Measurements from ENCODE around the gene SNTG2. TPM values are rescaled to one million over a fixed set of nuclear protein-coding genes. Genes with fewer than 3 reads are reported as not detected.

SNTG2 gene
- total and polyA plus RNA-seq, 2 donors (not counting 1 experiment from before 2014, with no cell fraction given): 0.06 TPM; not detected in 1

GRCh38 chr2:904246-905024 lies 46.2 kb upstream of the SNTG2 start:
- no peaks in the 10 kb centered on the region for H3K9me3 ChIP-seq (ENCODE audit: control insufficient read depth, insufficient read depth, low read depth, low read length)
- H3K27ac ChIP-seq (ENCODE audit: insufficient read depth, low read length): no peak overlapping the region
- no peak overlapping the region for H2AFZ ChIP-seq (ENCODE audit: low read length)
- no peaks in the 10 kb centered on the region for H4K20me1 ChIP-seq (ENCODE audit: control insufficient read depth, extremely low read depth, insufficient read depth, low read length)
- H3K36me3 ChIP-seq (ENCODE audit: control insufficient read depth, insufficient read depth, low read length): no peaks in the 10 kb centered on the region
- H3K79me2 ChIP-seq (ENCODE audit: control insufficient read depth, insufficient read depth, low read length): no peaks in the 10 kb centered on the region
- no peaks in the 10 kb centered on the region for H3K27me3 ChIP-seq (ENCODE audit: control insufficient read depth, insufficient read depth, low read length)
- H3K4me1 ChIP-seq (ENCODE audit: control insufficient read depth, extremely low read depth, insufficient read depth, low read length): no peaks in the 10 kb centered on the region
- H3K9ac ChIP-seq (ENCODE audit: insufficient read depth, low read length): no peak overlapping the region
- no peak overlapping the region for H3K4me3 ChIP-seq (replicated peaks in 1 of 4; ENCODE audit: control extremely low read depth in 1 of 4, insufficient read depth in 1 of 4, low read depth in 3 of 4, low read length in 4 of 4)
- no peak overlapping the region for H3K4me2 ChIP-seq (ENCODE audit: extremely low read depth, insufficient read depth, low read length)
- DNase-seq (ENCODE audit: low read depth in 2 of 2): no peak
- no peak for TF ChIP-seq EZH2 (IDR thresholded peaks at IDR 0.05; ENCODE audit: low read length, missing control alignments)
- TF ChIP-seq, protein P1, sequence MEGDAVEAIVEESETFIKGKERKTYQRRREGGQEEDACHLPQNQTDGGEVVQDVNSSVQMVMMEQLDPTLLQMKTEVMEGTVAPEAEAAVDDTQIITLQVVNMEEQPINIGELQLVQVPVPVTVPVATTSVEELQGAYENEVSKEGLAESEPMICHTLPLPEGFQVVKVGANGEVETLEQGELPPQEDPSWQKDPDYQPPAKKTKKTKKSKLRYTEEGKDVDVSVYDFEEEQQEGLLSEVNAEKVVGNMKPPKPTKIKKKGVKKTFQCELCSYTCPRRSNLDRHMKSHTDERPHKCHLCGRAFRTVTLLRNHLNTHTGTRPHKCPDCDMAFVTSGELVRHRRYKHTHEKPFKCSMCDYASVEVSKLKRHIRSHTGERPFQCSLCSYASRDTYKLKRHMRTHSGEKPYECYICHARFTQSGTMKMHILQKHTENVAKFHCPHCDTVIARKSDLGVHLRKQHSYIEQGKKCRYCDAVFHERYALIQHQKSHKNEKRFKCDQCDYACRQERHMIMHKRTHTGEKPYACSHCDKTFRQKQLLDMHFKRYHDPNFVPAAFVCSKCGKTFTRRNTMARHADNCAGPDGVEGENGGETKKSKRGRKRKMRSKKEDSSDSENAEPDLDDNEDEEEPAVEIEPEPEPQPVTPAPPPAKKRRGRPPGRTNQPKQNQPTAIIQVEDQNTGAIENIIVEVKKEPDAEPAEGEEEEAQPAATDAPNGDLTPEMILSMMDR (conservative IDR thresholded peaks at IDR 0.05 in 1 of 2, IDR thresholded peaks at IDR 0.05 in 1 of 2; ENCODE audit: low read depth in 1 of 2, low read length in 2 of 2): no peak

DNA sequence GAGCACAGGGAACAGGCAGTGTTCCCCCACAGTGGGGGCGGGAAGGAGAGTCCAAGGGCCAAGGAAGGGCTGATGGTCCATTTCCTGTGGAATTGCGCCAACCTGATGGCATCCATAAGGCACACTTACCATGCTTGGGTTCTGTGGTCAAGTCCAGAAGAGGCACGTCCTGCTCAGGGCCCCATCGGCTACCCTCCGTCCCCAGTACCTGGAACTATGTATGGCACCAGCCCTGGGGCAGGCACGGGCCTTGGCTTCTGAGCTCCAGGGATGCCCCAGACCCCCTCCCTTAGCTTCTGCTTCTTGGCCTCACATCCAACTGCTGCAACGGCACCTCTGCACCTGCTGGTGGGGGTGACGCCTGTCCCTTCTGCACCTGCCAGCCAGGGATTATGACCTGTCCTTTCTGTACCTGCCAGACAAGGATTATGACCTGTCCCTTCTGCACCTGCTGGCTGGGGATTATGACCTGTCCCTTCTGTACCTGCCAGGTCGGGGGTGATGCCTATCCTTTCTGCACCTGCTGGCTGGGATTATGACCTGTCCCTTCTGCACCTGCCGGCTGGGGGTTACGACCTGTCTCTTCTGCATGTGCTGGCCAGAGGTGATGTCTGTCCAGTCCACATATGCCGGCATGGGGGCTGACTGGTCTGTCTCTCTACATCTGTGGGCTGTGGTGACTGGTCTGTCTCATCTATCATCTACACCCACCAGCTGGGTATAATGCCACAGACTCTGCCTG lies 45.4 kb upstream of the SNTG2 start:
- no peaks in the 10 kb centered on the region for H3K27me3 ChIP-seq (ENCODE audit: control insufficient read depth, insufficient read depth, low read length)
- H4K20me1 ChIP-seq (ENCODE audit: control insufficient read depth, extremely low read depth, insufficient read depth, low read length): no peaks in the 10 kb centered on the region
- no peak overlapping the region for H3K4me3 ChIP-seq (replicated peaks in 1 of 4; ENCODE audit: control extremely low read depth in 1 of 4, insufficient read depth in 1 of 4, low read depth in 3 of 4, low read length in 4 of 4)
- H3K27ac ChIP-seq (ENCODE audit: insufficient read depth, low read length): no peak overlapping the region
- H3K9me3 ChIP-seq (ENCODE audit: control insufficient read depth, insufficient read depth, low read depth, low read length): no peaks in the 10 kb centered on the region
- no peak for DNase-seq (ENCODE audit: low read depth in 2 of 2)
- no peak overlapping the region for H2AFZ ChIP-seq (ENCODE audit: low read length)
- H3K4me1 ChIP-seq (ENCODE audit: control insufficient read depth, extremely low read depth, insufficient read depth, low read length): no peaks in the 10 kb centered on the region
- H3K9ac ChIP-seq (ENCODE audit: insufficient read depth, low read length): no peak overlapping the region
- no peaks in the 10 kb centered on the region for H3K36me3 ChIP-seq (ENCODE audit: control insufficient read depth, insufficient read depth, low read length)
- H3K4me2 ChIP-seq (ENCODE audit: extremely low read depth, insufficient read depth, low read length): no peak overlapping the region
- TF ChIP-seq EZH2 (IDR thresholded peaks at IDR 0.05; ENCODE audit: low read length, missing control alignments): no peak
- H3K79me2 ChIP-seq (ENCODE audit: control insufficient read depth, insufficient read depth, low read length): no peaks in the 10 kb centered on the region

GRCh38 chr2:905833-906140 lies 44.9 kb upstream of the SNTG2 start:
- no peak overlapping the region for H3K4me2 ChIP-seq (ENCODE audit: extremely low read depth, insufficient read depth, low read length)
- DNase-seq (ENCODE audit: low read depth in 2 of 2): no peak
- no peak overlapping the region for H3K9ac ChIP-seq (ENCODE audit: insufficient read depth, low read length)
- no peak overlapping the region for H3K4me3 ChIP-seq (replicated peaks in 1 of 4; ENCODE audit: control extremely low read depth in 1 of 4, insufficient read depth in 1 of 4, low read depth in 3 of 4, low read length in 4 of 4)
- TF ChIP-seq EZH2 (IDR thresholded peaks at IDR 0.05; ENCODE audit: low read length, missing control alignments): no peak
- TF ChIP-seq, protein P1 (conservative IDR thresholded peaks at IDR 0.05 in 1 of 2, IDR thresholded peaks at IDR 0.05 in 1 of 2; ENCODE audit: low read depth in 1 of 2, low read length in 2 of 2): no peak
- H3K27me3 ChIP-seq (ENCODE audit: control insufficient read depth, insufficient read depth, low read length): no peaks in the 10 kb centered on the region
- no peaks in the 10 kb centered on the region for H3K9me3 ChIP-seq (ENCODE audit: control insufficient read depth, insufficient read depth, low read depth, low read length)
- no peaks in the 10 kb centered on the region for H3K79me2 ChIP-seq (ENCODE audit: control insufficient read depth, insufficient read depth, low read length)
- H3K36me3 ChIP-seq (ENCODE audit: control insufficient read depth, insufficient read depth, low read length): no peaks in the 10 kb centered on the region
- H4K20me1 ChIP-seq (ENCODE audit: control insufficient read depth, extremely low read depth, insufficient read depth, low read length): no peaks in the 10 kb centered on the region
- no peaks in the 10 kb centered on the region for H3K4me1 ChIP-seq (ENCODE audit: control insufficient read depth, extremely low read depth, insufficient read depth, low read length)
- no peak overlapping the region for H2AFZ ChIP-seq (ENCODE audit: low read length)
- no peak overlapping the region for H3K27ac ChIP-seq (ENCODE audit: insufficient read depth, low read length)
